ENCODE data around the gene NCKAP5.

NCKAP5 gene

GRCh38 chr2:132638313-132639040 lies 929.8 kb downstream of the NCKAP5 start:
- DNase-seq: no peak

GRCh38 chr2:132636346-132636745 lies 931.9 kb downstream of the NCKAP5 start:
- no peak for DNase-seq

- DNase-seq: no peak
Measured at GRCh38 chr2:132633635-132634034, 934.6 kb downstream of the NCKAP5 start.

- no peak for DNase-seq
Measured at GRCh38 chr2:132632000-132632649, 936.1 kb downstream of the NCKAP5 start.

- DNase-seq: no peak
Measured at GRCh38 chr2:132627536-132627935, 940.7 kb downstream of the NCKAP5 start.

GRCh38 chr2:132623096-132623839 lies 945.0 kb downstream of the NCKAP5 start:
- DNase-seq: no peak

All from AML-193 (cell line).